K562 (cell line): ENCODE data around the gene TSPAN18. TPM values are rescaled to one million over a fixed set of nuclear protein-coding genes. Genes with fewer than 3 reads are reported as not detected.
A peak's percentile ranks its signal among the peaks of the same experiment; 100 is the strongest.

Experiments
- BACH1 ChIP-seq: fragments of 200-800 bp; sonication (Bioruptor generic); IDR thresholded peaks from 2 replicates; pipeline ENCODE4 v1.6.1; 2016; ENCODE audit warnings: missing genetic modification characterization, missing compliant biosample characterization
- E2F3 ChIP-seq: fragments of 250-450 bp; sonication (Bioruptor Pico); IDR thresholded peaks from 2 replicates; pipeline ENCODE4 v1.4.0; 2020; ENCODE audit warnings: mild to moderate bottlenecking
- E4F1 ChIP-seq: fragments of 250-450 bp; sonication (Bioruptor Pico); IDR thresholded peaks from 2 replicates; pipeline ENCODE4 v1.5.0; 2021; ENCODE audit warnings: mild to moderate bottlenecking, borderline replicate concordance
- FOXM1 ChIP-seq, 2 experiments: fragments of 450-650 bp in 1 of 2; sonication (generic) in 1 of 2; formaldehyde crosslinking in 1 of 2; IDR thresholded peaks; 2 replicates each; pipeline versions ENCODE4 v1.6.1 to v1.9.0; 2017 to 2022; ENCODE audit warnings: low read depth in 2 of 2, mild to moderate bottlenecking in 2 of 2, missing genetic modification reagents in 1 of 2, moderate library complexity in 1 of 2
- FUS ChIP-seq: fragments of 200-400 bp; formaldehyde crosslinking; optimal IDR thresholded peaks from 2 replicates; pipeline ENCODE3; 2017; ENCODE audit warnings: low read depth, low read length
- MAX ChIP-seq: sonication (generic); formaldehyde crosslinking; IDR thresholded peaks from 2 replicates; pipeline ENCODE4 v1.9.0; 2022; ENCODE audit warnings: mild to moderate bottlenecking, missing genetic modification reagents
- POLR2H ChIP-seq: IDR thresholded peaks from 2 replicates; pipeline ENCODE4 v1.6.1; 2016; ENCODE audit warnings: missing genetic modification characterization, low read depth, mild to moderate bottlenecking, control low read depth, missing compliant biosample characterization, moderate library complexity
- PTTG1 ChIP-seq: fragments of 450-650 bp; IDR thresholded peaks from 2 replicates; pipeline ENCODE4 v1.6.1; 2016; ENCODE audit warnings: low read depth, mild to moderate bottlenecking, missing genetic modification characterization, missing compliant biosample characterization
- SMARCA5 ChIP-seq: fragments of 450-650 bp; IDR thresholded peaks from 2 replicates; pipeline ENCODE4 v1.6.1; 2016
- YBX1 ChIP-seq: fragments of 450-650 bp; IDR thresholded peaks from 2 replicates; pipeline ENCODE4 v1.7.1; 2016; ENCODE audit warnings: mild to moderate bottlenecking
- ZSCAN32 ChIP-seq: fragments of 450-650 bp; formaldehyde crosslinking; IDR thresholded peaks from 2 replicates; pipeline ENCODE4 v1.4.0; 2020; ENCODE audit warnings: mild to moderate bottlenecking, moderate library complexity
- polyA plus RNA-seq, 8 experiments: library from polyadenylated mRNA; depleted of rRNA in 4 of 8; stranded (reverse) in 5 of 8; unstranded in 3 of 8; fragments of >200 nt; fragmentation: Nextera tagmentation in 2 of 8; fragmentation: Illumina TruSeq in 1 of 8; extraction: Ambion mirVana in 2 of 8; extraction: Trizol in 1 of 8; gene quantifications; 2 replicates each; pipeline versions ENCODE4 v1.2.1 to v1.2.3, GENCODE V29; 2011 to 2014; ENCODE audit warnings: inconsistent platforms in 1 of 8, missing spikeins in 1 of 8
- total RNA-seq, 7 experiments: library from RNA; depleted of rRNA in 6 of 7; stranded (reverse); fragments of >200 nt in 6 of 7; fragmentation: Illumina TruSeq in 2 of 7; extraction: Trizol in 2 of 7; gene quantifications; 2 replicates each; pipeline versions ENCODE4 v1.2.1 to v1.2.3, GENCODE V29; 2011 to 2021; ENCODE audit warnings: low replicate concordance in 1 of 7
- TF ChIP-seq, protein P1 (sequence below): IDR thresholded peaks from 2 replicates; pipeline ENCODE4 v1.6.1; 2012; ENCODE audit warnings: low read depth, low read length, improper control_type of control experiment, borderline replicate concordance
- TF ChIP-seq, protein P2 (sequence below): fragments of 200-800 bp; sonication (Bioruptor generic); IDR thresholded peaks from 2 replicates; pipeline ENCODE4 v1.6.1; 2017; ENCODE audit warnings: missing genetic modification characterization, missing compliant biosample characterization
- TF ChIP-seq, protein P3 (sequence below): fragments of 450-650 bp; formaldehyde crosslinking; IDR thresholded peaks from 2 replicates; pipeline ENCODE4 v1.4.0; 2020; ENCODE audit warnings: mild to moderate bottlenecking, moderate library complexity
- TF ChIP-seq, protein P4 (sequence below): sonication (generic); formaldehyde crosslinking; IDR thresholded peaks from 2 replicates; pipeline ENCODE4 v1.9.0; 2022; ENCODE audit warnings: mild to moderate bottlenecking, missing genetic modification reagents

Gene TSPAN18
- total and polyA plus RNA-seq, 9 of the 15 experiments (the other 6 are each of a cell fraction or from before 2014, with no cell fraction given): 0.17 to 0.35 (median 0.22) TPM; not detected in 4

- TF ChIP-seq, protein P1, sequence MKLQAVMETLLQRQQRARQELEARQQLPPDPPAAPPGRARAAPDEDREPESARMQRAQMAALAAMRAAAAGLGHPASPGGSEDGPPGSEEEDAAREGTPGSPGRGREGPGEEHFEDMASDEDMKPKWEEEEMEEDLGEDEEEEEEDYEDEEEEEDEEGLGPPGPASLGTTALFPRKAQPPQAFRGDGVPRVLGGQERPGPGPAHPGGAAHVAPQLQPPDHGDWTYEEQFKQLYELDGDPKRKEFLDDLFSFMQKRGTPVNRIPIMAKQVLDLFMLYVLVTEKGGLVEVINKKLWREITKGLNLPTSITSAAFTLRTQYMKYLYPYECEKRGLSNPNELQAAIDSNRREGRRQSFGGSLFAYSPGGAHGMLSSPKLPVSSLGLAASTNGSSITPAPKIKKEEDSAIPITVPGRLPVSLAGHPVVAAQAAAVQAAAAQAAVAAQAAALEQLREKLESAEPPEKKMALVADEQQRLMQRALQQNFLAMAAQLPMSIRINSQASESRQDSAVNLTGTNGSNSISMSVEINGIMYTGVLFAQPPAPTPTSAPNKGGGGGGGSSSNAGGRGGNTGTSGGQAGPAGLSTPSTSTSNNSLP: no peak
- TF ChIP-seq, protein P2, sequence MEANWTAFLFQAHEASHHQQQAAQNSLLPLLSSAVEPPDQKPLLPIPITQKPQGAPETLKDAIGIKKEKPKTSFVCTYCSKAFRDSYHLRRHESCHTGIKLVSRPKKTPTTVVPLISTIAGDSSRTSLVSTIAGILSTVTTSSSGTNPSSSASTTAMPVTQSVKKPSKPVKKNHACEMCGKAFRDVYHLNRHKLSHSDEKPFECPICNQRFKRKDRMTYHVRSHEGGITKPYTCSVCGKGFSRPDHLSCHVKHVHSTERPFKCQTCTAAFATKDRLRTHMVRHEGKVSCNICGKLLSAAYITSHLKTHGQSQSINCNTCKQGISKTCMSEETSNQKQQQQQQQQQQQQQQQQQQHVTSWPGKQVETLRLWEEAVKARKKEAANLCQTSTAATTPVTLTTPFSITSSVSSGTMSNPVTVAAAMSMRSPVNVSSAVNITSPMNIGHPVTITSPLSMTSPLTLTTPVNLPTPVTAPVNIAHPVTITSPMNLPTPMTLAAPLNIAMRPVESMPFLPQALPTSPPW: 0 out of 2 replicates have a peak, but pooled peaks have one; percentile 11
- TF ChIP-seq POLR2H (tag) (no peak), FOXM1 (IDR thresholded peaks at IDR 0.05; ENCODE audit: low read depth) (no peak), FOXM1 (CRISPR knock-in tag; IDR thresholded peaks at IDR 0.05; ENCODE audit: low read depth) (no peak), MAX (CRISPR knock-in tag) (0 out of 2 replicates have a peak, but pooled peaks have one; percentile 7), ZSCAN32 (CRISPR knock-in tag) (no peak), FUS (no peak), SMARCA5 (no peak), PTTG1 (tag) (no peak), BACH1 (tag) (no peak), YBX1 (no peak), E2F3 (CRISPR knock-in tag) (no peak), E4F1 (CRISPR knock-in tag) (no peak)
- TF ChIP-seq, protein P3, sequence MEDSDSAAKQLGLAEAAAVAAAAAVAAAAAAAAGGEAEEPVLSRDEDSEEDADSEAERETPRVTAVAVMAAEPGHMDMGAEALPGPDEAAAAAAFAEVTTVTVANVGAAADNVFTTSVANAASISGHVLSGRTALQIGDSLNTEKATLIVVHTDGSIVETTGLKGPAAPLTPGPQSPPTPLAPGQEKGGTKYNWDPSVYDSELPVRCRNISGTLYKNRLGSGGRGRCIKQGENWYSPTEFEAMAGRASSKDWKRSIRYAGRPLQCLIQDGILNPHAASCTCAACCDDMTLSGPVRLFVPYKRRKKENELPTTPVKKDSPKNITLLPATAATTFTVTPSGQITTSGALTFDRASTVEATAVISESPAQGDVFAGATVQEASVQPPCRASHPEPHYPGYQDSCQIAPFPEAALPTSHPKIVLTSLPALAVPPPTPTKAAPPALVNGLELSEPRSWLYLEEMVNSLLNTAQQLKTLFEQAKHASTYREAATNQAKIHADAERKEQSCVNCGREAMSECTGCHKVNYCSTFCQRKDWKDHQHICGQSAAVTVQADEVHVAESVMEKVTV (CRISPR knock-in tag): no peak; the same call in 1 of the 2 replicates
- TF ChIP-seq, protein P4, sequence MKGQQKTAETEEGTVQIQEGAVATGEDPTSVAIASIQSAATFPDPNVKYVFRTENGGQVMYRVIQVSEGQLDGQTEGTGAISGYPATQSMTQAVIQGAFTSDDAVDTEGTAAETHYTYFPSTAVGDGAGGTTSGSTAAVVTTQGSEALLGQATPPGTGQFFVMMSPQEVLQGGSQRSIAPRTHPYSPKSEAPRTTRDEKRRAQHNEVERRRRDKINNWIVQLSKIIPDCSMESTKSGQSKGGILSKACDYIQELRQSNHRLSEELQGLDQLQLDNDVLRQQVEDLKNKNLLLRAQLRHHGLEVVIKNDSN (CRISPR knock-in tag): peak; percentile 49; the same call in 1 of the 2 replicates
These were observed 28.4 kb upstream of the TSPAN18 start (continued) for GRCh38 chr11:44698252-44698912.
